ENCODE data around the gene COLEC11. TPM values are rescaled to one million over a fixed set of nuclear protein-coding genes. Genes with fewer than 3 reads are reported as not detected.

Gene COLEC11
- total RNA-seq, 1 experiment from 2014 or later = 0.77 TPM

GRCh38 chr2:3630631-3631030 lies 35.7 kb downstream of the COLEC11 start:
- no peak for DNase-seq (ENCODE audit: low spot score)
- H3K4me1 ChIP-seq (ENCODE audit: insufficient read depth, low read length, poor library complexity, severe bottlenecking) = no peaks in the 10 kb centered on the region
- no peaks in the 10 kb centered on the region for H3K27me3 ChIP-seq (replicated peaks; ENCODE audit: insufficient read depth, low read depth, low read length, poor library complexity)
- no peak overlapping the region for H3K4me3 ChIP-seq (ENCODE audit: low read depth, low read length, poor library complexity, severe bottlenecking)
- intact Hi-C loops (cut with micrococcal nuclease; ENCODE audit: unreplicated experiment) = no loop called here
- POLR2A ChIA-PET (ENCODE audit: low non-redundant PET) = no interaction called here
- H3K27ac ChIP-seq (ENCODE audit: low read depth, low read length, poor library complexity, severe bottlenecking) = no peak overlapping the region
- H3K9me3 ChIP-seq (ENCODE audit: low read depth, low read length, poor library complexity, severe bottlenecking) = no peaks in the 10 kb centered on the region
- BruUV-seq (replicated peaks) = no TSS peak
- CTCF ChIA-PET = no interaction called here
- TF ChIP-seq CTCF (conservative IDR thresholded peaks at IDR 0.05; ENCODE audit: low read depth, low read length) = no peak
- TF ChIP-seq EZH2 (IDR thresholded peaks at IDR 0.05; ENCODE audit: borderline replicate concordance, low read depth, low read length, poor library complexity, severe bottlenecking) = no peak
- H3K36me3 ChIP-seq (ENCODE audit: insufficient read depth, low read length, poor library complexity, severe bottlenecking) = no peaks in the 10 kb centered on the region

- TF ChIP-seq EZH2 (IDR thresholded peaks at IDR 0.05; ENCODE audit: borderline replicate concordance, low read depth, low read length, poor library complexity, severe bottlenecking) (no peak), CTCF (conservative IDR thresholded peaks at IDR 0.05; ENCODE audit: low read depth, low read length) (no peak)
- Histone ChIP-seq H3K9me3 (ENCODE audit: low read depth, low read length, poor library complexity, severe bottlenecking) (no peaks in the 10 kb centered on the region), H3K27ac (ENCODE audit: low read depth, low read length, poor library complexity, severe bottlenecking) (no peak overlapping the region), H3K27me3 (replicated peaks; ENCODE audit: insufficient read depth, low read depth, low read length, poor library complexity) (no peaks in the 10 kb centered on the region), H3K4me3 (ENCODE audit: low read depth, low read length, poor library complexity, severe bottlenecking) (no peak overlapping the region), H3K36me3 (ENCODE audit: insufficient read depth, low read length, poor library complexity, severe bottlenecking) (no peaks in the 10 kb centered on the region), H3K4me1 (ENCODE audit: insufficient read depth, low read length, poor library complexity, severe bottlenecking) (no peaks in the 10 kb centered on the region)
- POLR2A ChIA-PET (ENCODE audit: low non-redundant PET) = no interaction called here
- CTCF ChIA-PET = no interaction called here
- intact Hi-C loops (cut with micrococcal nuclease; ENCODE audit: unreplicated experiment) = no loop called here
- no TSS peak for BruUV-seq (replicated peaks)
- no peak for DNase-seq (ENCODE audit: low spot score)
These were observed 36.4 kb downstream of the COLEC11 start for GRCh38 chr2:3631161-3631850.

GRCh38 chr2:3631851-3632659 lies 37.1 kb downstream of the COLEC11 start:
- Histone ChIP-seq H3K36me3 (ENCODE audit: insufficient read depth, low read length, poor library complexity, severe bottlenecking) (no peaks in the 10 kb centered on the region), H3K27me3 (replicated peaks; ENCODE audit: insufficient read depth, low read depth, low read length, poor library complexity) (no peaks in the 10 kb centered on the region), H3K4me3 (ENCODE audit: low read depth, low read length, poor library complexity, severe bottlenecking) (no peak overlapping the region), H3K9me3 (ENCODE audit: low read depth, low read length, poor library complexity, severe bottlenecking) (no peaks in the 10 kb centered on the region), H3K4me1 (ENCODE audit: insufficient read depth, low read length, poor library complexity, severe bottlenecking) (no peaks in the 10 kb centered on the region), H3K27ac (ENCODE audit: low read depth, low read length, poor library complexity, severe bottlenecking) (no peak overlapping the region)
- BruUV-seq (replicated peaks) = no TSS peak
- intact Hi-C loops (cut with micrococcal nuclease; ENCODE audit: unreplicated experiment) = no loop called here
- no peak for TF ChIP-seq CTCF (conservative IDR thresholded peaks at IDR 0.05; ENCODE audit: low read depth, low read length)
- TF ChIP-seq EZH2 (IDR thresholded peaks at IDR 0.05; ENCODE audit: borderline replicate concordance, low read depth, low read length, poor library complexity, severe bottlenecking) = no peak
- no peak for DNase-seq (ENCODE audit: low spot score)
- ChIA-PET POLR2A (ENCODE audit: low non-redundant PET) (no interaction called here), CTCF (no interaction called here)

All from A673 (cell line).